Middle frontal gyrus (tissue), 1 donor: Measurements from ENCODE around the gene NT5C1A.

Experiments
- DNase-seq: peaks from one replicate; pipeline ENCODE4 v3.0.0-alpha.2; 2015; ENCODE audit warnings: low spot score; ENCODE audit errors: extremely low spot score

The NT5C1A gene

DNA sequence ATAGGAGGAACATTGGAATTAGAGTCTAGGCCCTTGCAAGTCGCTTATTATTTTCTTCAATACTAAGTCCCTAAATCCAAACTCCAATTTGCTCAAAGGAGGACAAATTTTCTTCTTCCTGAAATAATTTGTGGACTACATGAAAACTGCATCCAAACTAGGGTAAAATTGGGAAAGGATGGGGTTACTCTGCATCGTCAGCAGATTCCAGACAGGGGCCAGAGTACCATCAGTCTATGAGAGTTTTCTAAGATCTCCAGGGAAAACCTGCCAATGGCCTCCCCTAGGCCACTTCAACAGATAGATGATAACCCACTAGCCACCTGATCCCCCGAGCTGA, 33.0 kb downstream of the NT5C1A start:
- no peak for DNase-seq

DNA sequence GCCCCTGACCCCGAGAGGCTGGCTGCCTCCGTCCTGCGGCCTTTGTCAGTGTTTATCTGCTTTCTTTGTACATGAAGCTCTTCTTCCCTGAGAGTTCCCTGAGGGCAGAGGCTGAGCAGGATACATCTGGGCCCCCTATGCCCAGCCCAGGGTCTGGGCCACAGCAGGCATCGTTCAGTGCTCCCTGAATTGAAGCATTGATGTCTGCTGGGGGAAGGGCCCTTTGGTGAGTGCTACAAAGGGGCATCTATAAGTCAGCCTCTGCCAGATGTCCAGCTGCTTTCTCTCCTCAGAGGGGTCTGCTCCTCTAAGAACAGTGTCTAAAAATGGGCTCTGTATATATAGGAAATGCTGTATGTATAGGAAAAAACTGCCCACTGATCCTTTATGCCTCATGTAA, 34.5 kb downstream of the NT5C1A start:
- no peak for DNase-seq

DNA sequence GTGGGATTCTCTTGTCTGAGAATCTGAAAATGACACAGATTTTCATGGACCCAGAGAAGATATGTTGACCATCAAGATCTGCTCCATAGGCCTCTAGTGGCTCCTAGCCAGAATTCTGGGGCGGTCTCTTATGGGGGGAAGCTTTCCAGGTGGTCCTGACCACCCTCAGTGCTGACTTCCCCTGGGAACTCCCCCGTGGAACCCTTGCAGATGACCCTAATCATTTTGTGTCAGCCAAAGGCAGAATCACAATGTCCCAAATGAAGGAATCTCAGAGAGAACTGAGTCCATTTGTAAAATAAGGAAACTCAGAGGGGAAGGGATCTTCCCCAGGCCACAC, 36.1 kb downstream of the NT5C1A start:
- no peak for DNase-seq

DNA sequence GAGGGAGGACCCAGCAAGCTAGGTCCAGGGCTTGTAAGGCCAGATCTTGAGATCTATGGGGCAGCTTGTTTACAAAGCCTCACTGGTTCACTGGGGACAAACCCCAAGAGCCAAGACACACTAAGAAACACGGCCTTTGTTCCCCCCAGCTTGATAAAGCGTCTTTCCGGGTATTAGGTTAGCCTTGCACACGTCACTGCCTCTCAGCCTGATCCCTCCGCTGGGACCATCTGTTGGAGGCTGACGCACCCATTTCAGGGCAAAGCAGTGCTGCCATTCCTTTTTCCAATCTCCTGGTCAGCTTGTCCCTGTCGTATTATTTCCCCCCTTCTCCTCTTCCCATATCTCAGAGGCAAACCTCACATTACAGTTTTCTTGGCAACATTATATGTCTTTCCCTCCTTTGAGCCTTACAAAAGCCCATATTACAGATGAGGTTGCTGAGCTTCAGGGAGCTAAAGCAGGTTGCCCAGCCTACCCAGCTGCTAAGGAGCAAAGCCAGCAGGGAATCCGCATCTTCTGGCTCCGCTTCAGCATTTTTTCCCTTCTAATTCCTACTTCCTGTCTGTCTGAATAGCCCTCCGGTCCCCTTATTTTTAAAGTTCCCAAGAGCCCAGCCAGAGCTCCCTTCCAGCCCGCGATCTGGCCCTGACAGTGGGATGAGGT, 36.6 kb downstream of the NT5C1A start:
- DNase-seq, result no peak

DNA sequence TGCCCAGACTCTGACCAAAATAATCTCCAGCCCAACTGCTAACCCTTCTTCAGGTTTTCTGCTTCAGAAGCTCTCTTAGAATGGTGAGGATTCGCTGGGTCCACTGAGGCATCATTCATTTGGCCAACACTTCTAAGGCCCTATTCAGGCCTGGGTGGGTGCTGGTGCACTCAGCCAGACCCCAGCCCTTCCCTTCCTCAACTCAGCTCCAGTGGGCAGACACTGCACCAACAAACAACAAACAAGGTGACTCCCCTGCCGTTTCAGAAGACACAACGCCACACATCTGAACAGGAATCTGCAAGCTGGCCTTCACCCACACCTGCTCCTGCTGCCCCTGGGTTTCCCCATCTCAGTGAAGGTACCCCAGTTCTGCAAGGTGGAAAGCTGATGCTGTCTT, 38.5 kb downstream of the NT5C1A start:
- DNase-seq, result no peak

DNA sequence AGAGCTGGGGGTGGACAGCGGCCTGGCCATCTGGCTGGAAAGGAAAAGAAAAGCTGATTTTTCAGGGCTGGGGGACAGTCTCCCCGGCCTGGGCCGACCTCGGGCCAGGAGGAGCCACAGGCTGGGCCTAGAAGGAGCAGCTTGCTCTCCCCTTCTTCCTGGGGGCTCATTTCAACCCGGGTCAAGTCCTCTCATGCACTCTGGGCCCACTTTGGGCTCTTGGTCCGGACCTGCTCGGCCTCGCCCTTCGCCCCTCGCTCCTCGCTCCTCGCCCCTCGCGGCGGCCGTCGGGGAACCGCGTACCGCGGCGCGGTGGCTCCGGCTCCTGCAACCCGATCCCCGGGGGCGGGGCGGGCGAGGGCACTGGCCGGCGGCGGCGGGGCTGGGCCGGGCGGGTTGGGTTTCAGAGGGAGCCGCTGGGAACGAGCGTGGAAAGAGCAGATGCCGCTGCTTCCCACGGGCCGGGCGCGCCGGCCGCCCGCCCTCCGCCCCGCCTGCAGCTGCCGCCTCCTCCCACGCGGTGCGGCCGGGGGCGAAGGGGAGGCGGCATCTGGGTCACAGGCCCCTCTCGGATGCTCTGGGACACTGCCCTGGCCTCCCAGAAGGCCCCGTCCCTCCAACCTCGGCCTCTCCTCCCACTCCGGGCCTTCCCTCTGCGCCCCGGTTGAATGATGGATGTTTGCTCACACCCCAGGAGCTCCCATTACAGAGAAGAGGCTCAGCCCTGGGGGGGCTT, 39.1 kb downstream of the NT5C1A start:
- DNase-seq, result no peak

DNA sequence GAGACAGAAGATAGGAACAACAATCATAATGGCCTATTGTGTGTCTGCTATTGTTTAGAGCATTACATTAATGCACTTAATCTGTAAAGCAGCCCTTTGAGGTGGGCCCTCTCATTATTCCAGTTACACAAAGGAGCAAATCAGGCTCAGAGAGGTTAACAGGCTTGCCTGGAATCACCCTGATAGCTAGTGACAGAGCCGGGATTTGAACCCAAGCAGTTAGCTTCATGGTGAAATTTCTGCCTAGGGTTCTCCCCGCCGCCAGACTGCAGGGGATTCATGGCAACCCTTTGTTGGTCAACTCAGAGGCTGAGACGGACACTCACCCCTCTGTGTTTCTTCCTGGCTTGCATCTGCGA, 39.6 kb downstream of the NT5C1A start:
- DNase-seq, result no peak

DNA sequence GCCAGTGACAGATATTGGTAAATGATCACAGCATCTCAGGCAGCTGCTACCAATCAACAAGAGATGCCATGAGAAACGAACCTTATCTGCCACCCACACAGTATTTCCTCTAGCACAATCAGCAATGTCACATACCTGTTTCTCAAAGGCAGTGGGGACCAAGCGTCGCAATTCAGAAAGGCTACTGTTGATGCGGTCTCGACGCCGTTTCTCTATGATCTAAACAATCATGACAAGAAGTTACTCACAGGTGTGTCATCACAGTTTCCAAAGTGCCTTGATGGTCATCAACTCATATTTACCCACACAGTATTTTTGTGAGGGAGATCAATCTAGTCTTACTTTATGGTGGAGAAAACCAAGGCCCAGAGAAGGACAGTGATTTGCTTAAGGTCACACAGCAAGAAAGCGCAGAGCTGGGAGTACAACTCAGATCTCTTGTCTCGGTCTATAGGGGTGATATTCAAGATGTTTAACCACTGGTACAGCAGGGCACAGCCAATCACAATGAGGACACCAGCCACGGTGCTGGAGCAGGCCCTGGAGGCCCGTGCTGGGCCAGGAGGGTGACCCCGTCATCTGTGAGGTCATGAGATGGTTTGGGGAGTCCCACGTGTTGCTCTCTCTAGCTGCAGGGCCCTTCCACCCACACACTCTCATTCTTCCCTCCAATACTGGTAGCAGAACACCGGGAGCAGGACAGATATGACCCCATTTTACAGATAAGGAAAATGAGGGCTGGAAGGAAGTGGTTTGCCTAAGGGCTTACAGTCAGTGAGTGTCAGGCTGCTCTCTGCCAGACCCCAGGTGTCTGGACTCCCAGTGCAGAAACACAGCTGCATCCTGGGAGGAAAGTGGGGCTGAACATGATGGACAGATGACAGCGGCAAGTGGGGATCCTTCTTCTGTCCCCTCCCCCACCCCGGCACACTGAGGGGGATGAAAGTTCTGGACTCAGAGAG, 40.3 kb downstream of the NT5C1A start:
- no peak for DNase-seq

DNA sequence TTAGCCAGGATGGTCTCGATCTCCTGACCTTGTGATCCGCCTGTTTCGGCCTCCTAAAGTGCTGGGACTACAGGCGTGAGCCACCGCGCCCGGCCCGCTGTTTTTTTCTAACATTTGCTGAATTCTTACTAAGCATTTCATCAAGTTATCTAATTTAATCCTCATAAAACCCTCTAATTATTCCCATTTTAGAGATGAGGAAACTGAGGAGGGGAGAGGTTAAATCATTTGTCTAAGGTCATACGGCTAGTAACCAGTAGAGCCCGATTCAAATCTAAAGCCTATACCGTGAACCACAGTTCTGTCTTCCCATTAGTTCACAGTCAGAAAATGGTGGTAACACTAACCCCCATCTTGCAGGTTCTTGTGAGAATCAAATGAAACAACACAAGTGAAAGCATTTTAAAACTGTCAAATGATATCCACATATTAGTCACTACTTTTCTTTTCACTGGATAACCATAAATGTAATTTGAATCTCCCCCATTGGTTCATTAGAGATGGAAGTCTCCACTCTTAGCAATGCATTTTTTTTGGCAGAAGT, 43.0 kb downstream of the NT5C1A start:
- DNase-seq, result no peak

DNA sequence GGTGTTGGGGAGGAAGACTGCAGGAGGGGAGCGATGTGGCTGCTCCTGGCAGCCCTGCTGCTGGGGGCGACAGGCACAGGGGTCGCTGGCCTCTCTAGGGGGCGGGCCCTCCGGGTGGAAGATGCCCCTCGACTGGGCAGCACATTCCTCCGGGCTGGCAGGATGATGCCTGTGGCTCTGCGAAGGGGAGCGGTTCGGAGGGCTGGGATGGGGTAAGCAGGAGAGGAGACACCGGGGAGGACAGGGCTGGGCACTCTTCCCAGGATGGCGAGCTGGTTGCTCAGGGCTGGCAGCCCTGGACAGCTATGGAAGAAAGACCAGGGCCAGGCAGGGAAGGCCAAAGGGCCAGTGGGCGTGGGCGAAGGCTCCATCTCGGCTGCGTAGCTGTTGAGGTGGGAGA, 45.3 kb downstream of the NT5C1A start:
- no peak for DNase-seq

DNA sequence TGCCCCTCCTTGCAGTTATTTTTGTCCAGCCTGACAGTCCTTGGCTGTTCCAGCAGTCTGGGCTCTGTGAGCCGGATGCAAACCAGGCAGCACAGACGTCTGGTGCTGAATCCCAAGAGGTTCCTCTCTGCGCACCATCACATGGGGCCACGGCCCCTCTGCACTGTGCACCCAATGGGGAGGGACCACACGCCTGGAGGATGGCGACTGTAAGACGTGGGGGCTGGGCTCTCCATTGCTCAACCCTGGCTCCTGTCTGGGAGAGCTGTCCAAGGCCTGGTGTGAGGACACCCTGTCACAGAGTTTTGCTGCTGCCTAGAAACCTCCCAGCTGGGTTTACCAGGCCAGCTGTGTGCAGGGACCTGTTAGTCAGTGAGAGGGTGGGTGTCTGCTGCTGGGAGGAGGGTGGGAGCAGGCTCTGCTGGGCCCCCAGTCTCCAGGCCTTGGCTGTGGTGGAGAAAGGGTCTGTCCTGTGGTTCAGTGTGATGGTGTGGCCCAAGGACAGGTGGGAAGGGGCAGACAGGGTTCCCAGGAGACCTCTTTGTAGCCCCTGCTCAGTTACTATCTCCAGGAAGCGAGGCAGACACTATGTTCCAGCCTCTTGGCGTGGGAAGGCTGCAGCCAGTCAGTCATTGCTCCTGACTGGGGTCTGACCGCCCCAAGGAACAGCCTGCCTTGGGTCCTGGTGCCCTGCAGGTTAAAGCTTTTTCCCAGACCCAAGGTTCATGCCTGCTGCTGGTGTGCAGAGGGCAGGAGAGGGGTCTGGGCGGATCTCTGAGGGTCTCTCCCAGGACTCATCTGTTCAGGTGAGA, 46.2 kb downstream of the NT5C1A start:
- DNase-seq, result peak; percentile 13

DNA sequence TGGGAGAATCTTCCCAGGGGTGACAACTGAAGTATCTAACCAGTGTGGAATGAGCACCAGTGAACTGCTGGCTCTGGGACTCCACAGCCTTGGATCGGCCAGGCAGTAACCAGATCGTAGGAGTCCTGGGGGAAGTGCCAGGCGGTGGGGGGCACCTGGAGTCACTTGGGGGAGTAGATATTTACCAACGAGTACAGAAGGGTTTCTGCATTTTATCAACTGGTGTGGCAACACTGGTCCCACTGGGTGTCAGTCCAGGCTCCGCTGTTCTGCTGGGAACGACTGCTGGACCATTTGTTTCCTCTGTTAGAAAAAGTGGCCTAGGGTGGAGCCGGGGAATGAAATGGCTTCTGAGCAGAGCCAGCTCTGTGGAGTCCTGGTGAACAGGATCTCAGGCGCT, 46.9 kb downstream of the NT5C1A start:
- no peak for DNase-seq

DNA sequence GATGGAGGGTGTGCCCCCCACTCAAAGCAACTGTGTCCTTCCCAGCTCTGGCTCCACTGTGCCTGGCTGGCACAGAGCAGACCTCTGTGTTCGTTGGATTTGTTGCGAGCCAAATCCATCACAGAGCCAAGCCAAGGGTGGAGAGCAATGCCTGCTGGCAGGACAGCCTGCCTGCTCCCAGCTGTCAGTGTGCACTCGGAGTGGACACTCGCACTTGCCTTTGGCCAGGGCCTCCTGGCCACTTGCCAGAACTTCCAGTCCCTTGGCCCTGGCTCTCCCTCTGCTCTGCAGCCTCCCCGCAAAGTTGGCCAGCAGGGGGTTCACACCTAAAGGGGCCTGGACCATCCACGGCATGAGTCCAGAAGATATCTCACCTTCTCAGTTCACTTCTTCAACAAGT, 48.9 kb downstream of the NT5C1A start:
- no peak for DNase-seq

DNA sequence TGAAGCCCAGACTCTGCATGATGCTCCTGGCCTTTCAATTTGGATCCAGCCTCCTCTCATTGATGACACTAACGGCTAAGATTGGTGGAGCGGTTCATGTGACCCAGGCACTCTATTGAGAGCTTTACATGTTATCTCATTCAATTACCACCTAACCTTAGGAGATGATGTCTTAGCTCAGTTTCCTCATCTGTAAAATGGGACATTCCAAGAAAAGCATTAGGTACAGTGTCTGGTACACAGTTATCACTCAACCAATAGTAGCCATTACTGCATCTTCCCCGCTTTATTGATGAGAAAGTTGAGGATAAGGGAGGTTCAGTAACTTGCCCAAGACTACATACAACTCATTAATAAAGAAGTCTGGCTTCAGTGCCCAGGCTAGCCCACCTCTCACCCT, 49.5 kb downstream of the NT5C1A start:
- no peak for DNase-seq

DNA sequence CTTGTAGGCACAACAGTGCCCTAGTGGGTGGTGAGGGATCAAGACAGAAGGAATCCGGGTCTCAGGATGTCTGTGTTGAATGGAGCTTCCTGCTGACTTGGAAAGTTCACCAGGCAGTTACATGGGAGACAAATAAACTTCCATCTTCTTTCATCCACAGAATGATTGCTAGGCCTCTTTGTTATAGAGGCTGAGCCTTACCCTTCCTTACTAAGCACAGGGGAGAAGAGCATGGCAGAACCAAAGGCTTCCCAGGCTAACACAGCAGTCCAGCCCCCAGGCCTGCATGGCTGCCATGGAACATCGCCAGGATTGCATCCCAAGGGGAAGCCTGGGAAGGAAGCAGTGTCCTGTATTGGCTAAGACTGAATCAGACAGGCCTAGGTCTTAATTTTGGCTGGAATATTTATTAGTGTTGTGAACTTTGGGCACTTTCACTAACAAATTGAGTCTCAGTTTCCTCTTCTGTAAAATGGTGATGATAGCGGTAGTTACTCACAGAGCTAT, 51.2 kb downstream of the NT5C1A start:
- no peak for DNase-seq

DNA sequence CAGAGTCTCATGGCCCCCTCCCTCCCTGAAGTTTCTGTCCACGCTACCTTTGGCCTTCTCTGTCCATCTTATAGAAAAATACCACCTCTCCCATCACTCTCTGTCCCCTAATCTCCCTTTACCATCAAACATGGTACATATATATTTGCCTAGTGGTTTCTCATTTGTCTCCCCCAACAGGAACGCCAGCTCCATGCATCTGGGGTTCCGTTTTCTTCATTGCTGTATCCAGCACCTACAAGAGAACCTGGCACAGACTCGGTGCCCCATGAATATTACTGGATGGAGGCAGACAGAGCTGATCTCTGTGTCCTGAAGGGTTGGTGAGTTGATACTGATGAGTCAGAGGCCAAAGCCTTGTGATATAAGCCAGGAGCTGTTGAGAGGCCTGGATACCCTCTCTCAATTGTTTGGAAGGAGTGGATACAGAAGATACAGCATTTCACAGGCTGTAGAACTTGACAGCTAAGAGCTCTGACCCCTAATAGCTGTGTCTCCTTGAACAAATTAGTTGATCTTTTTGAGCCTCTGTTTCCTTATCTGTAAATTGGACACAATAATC, 54.3 kb downstream of the NT5C1A start:
- DNase-seq, result no peak

DNA sequence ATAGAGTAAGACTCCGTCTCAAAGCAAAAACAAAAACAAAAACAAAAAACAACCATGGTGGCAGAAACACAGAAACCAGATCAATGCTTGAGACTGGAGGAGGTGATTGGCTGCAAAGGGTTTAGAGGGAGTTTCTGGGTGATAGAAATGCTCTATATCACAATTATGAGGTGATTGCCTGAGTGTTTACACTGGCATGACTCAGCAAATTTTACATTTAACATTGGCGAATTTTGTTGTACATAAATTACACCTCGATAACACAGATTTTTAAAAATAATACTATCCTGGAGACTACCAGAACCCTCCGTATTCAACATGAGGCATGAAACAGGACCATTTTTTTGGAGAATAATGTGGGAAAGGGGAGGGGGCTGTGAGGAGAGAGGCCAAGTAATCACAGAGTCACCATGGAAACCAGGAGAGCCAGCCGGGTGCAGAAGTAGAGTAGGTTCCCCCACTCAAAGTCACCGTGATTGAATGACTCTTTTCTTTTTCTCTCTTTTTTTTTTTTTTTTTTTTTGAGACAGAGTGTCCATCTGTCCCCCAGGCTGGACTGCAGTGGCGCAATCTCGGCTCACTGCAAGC, 56.7 kb downstream of the NT5C1A start:
- no peak for DNase-seq

DNA sequence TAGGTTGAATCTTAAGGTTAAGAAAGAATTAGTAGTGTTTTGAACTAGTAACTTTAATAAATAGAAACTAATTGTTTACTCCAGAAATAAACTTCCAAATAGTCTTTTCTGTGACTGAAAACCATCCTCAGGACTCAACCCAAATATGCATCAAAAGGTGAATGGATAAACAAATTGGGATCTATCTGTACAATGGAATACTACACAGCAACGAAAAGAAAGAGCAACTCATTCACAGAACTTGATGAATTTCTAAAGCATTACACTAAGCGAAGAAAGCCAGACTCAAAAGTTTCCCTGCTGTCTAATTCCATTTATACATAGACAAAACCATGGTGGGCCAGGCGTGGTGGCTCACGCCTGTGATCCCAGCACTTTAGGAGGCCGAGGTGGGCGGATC, 57.4 kb downstream of the NT5C1A start:
- no peak for DNase-seq

DNA sequence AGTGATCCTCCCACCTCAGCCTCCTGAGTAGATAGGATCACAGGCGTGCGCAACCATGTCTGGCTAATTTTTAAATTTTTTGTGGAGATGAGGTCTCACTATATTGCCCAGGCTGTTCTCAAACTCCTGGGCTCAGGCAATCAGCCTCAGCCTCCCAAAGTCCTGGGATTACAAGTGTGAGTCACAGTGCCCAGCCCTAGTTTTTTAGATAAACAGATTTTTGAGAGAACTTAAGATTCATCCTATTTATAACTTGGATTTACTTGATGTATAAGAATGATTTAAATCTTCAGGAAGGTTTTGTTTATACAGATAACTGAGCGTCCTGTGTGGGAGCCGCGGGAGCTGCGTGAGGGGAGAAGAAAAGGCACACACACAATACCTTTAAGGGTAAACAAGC, 58.7 kb downstream of the NT5C1A start:
- DNase-seq, result no peak

DNA sequence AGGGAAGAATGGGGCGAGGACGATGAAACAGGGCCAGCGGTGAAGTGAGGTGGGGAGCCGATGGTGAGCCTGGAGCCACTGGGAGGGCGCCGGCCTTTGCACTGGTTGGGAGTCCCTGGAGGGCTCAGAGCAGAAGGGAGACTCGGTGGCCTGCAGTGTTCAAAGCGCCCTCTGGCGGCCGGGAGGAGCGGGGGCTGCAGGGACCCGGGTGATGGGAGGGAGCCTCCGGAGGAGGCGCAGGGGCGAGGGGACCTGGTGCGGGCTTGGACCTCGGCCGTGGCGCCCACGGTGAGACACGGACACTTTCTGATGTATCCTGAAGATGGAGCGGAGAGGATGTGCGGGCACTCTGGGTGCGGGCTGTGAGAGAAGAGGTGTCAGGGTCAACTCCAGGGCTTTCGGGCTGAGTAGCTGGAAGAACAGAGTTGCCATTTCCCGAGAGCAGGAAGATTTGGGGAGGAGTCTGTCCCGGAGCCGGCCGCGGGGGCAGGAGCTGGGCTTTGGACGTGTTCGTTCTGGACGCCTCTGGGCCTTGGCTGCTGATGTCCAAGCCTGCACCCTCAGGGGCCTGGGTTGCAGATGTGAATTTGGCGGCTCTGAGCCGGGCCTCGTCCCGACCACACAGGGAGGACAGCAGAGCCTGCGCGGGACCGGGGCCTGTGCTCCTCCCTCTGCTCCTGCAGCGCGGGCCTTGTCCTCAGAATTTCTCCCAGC, 62.1 kb downstream of the NT5C1A start:
- no peak for DNase-seq
